ENCODE results near the gene ARHGEF16. TPM values are rescaled to one million over a fixed set of nuclear protein-coding genes. Genes with fewer than 3 reads are reported as not detected.

ARHGEF16 gene
- polyA plus RNA-seq, 3 donors = 1.2 to 9.0 (median 4.6) TPM

DNA sequence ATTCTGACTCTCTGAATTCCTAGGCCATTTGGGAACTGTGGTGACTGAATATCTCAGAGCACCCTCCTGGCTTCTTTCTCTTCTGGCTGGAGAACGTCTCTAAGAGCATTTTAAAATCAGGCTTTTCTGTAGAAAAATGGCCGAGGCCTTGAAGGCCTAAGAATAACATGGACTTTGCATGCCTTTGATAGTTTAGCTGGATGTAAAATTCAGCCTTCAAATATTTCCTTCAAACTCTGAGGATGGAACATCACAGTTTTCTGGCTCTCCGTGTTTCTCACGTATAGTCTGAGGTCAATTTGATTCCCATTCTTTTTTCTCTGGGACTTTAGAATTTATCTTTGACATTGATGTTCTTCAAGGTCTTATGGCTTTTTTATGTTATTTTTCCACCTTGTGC is 34.0 kb downstream of the ARHGEF16 start:
- WGBS, 3 donors = 94 to 98% (median 97%) methylated on average over 4 of the region's 4 CpGs
- no peak overlapping the region for H3K27ac ChIP-seq (ENCODE audit: low read depth, low read length)

DNA sequence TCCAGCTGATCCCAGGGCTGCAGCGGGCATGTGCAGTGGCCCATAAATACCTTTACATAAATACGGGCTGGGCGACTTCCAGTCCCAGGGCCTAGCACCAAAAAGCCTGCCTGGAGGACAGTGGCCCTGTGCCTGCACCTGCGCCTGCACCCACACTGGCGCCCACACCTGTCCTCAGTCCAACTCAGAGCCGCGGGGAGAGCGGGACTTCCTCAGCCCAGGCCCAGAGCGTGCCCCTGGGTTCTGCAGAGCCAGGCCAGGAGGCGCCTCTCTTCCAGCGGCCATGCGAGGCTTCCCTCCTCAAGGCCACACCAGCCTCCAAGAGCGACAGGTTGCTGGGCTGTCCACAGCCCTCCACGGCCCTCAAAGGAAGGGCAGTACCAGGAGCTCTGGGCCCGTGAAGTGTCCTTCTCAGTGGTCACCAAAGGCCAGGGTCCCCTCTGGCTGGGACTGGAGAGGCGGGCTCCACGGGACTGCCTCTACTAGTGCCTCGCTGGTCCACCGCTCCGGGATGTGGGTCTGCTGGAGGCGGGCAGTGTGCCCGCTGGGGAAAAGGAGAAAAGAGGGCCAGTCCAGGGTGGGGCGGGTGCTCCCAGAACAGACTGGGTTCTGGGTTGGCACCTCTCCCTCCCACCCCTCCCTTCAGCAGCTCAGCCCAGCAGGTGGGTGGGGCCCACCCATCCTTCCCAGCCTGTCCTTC is 35.7 kb downstream of the ARHGEF16 start:
- 77 to 97% (median 92%) methylated on average over 20 to 23 of the region's 23 CpGs for WGBS, 3 donors

DNA sequence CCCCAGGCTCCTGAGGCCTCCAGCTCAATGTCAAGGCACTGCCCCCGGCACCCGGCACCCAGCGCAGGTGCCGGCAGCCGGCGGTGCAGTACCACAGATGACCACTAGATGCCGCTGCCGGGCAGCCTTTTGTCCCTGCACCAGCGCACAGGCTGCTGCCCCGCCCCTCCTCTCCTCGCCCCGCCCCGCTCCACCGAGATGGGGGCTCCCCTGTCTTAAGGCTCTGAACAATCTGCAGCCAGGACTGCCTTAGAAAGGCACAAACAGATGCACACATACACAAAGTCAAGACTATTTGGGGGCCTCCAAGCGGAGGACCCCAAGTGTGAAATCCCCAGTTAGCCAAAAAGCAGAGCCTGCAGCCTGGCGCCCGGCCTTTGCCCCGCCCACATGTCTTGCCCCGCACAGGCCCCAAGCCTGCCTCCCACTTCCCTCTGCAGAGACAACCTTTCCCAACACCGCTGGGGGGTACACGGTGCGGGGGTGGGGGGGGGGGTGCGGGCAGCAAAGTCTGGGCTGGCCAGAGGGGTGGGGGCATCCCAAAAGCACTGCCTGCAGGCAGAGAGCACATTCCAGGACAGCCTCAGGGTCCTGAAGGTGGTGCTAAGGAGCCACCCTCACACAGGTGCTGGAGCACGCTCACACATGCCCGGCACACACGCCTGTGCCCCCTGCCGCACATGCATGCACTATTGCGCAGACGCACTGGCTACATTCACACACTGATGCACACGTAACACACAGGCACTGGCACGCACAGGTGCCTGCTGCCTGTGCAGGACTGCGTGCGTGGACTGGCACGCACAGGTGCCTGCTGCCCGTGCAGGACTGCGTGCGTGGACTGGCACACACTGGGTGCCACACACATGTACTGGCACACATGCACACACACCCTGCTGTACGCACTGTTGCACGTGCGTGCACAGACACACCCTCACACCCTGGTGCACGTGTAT is 37.1 kb downstream of the ARHGEF16 start:
- WGBS, 3 donors = 37 to 41% (median 38%) methylated on average over 36 to 41 of the region's 41 CpGs
- H3K27ac ChIP-seq (ENCODE audit: low read depth, low read length) = no peak overlapping the region

More for the DNA sequence above, 35.7 kb downstream of the ARHGEF16 start:
- H3K27ac ChIP-seq (ENCODE audit: low read depth, low read length) = no peak overlapping the region

DNA sequence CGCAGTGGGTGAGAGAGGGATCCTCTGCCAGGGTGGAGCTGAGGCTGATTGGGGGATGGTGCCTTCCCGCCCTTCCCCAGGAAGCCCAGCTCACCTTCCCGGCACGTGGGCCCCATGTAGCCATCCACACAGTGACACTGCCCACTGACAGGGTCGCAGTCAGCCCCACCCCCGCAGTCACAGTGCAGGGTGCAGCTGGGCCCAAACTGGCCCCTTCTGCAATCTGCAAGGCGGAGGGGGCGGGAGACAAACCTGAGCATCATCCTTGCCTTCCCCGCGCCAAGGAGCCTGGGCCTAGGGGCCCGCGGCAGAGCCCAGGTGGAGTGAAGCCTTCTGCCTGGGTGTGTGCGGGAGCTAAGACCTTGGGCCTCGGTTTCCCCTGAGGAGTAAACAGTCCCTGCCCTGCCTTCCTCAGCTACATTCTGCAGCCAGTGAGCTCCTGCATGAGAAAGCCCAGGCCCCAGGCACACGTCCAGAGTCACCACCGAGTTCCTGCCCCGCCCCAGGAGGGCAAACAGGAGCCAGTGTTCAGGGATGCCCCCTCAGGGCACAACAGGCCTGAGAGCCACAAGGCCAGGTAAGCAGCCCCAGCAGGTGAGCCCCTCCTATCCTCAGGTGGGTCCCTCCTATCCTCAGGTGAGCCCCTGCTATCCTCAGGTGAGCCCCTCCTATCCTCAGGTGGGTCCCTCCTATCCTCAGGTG is 38.2 kb downstream of the ARHGEF16 start:
- 83 to 86% (median 85%) methylated on average over 17 of the region's 17 CpGs for WGBS, 3 donors
- no peak overlapping the region for H3K27ac ChIP-seq (ENCODE audit: low read depth, low read length)

DNA sequence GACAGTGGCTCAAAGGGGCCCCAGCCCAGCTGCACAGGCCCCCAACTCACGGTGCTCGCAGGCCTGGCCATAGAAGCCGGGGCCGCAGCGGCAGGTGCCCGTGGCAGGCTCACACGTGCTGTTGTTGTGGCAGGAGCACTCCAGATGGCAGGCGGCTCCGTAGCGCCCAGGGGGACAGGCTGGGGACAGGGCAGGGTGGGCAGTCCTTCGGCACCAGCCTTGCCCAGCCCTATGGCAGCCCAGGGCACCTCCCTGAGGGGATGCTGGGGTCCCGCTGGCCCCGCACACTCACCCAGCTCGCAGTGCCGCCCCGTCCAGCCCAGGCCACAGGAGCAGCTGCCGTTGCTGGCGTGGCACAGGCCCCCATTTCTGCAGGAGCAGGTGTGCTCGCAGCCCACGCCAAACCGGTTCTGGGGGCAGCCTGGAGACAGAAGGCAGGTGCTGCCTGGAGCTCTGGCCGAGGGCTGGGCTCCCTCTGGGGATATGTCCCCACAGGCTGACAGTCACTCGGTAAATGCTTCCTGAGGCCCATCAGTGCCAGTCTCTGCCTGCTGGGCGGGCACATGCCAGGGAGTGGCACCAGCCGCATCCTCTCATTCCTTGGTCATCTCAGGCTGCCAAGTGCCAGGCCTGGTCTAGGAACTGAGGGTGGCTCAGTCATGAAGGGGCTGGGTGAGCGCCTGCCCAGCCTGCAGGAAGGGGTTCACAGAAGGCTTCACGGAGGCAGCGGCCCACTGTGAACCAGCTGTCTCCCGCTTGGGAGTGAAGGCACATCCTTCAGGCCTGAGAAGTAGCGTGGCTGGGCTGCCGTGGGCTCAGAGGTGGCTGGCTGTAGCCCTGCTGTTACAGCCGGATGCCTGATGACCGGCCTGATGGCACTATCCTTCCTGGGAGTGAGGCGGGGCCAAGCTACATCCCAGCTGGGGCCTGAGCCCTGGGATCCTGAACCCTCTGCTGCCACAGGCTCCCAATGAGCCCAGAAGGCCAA is 40.1 kb downstream of the ARHGEF16 start:
- no peak overlapping the region for H3K27ac ChIP-seq (ENCODE audit: low read depth, low read length)
- 85 to 93% (median 91%) methylated on average over 32 to 34 of the region's 34 CpGs for WGBS, 3 donors

DNA sequence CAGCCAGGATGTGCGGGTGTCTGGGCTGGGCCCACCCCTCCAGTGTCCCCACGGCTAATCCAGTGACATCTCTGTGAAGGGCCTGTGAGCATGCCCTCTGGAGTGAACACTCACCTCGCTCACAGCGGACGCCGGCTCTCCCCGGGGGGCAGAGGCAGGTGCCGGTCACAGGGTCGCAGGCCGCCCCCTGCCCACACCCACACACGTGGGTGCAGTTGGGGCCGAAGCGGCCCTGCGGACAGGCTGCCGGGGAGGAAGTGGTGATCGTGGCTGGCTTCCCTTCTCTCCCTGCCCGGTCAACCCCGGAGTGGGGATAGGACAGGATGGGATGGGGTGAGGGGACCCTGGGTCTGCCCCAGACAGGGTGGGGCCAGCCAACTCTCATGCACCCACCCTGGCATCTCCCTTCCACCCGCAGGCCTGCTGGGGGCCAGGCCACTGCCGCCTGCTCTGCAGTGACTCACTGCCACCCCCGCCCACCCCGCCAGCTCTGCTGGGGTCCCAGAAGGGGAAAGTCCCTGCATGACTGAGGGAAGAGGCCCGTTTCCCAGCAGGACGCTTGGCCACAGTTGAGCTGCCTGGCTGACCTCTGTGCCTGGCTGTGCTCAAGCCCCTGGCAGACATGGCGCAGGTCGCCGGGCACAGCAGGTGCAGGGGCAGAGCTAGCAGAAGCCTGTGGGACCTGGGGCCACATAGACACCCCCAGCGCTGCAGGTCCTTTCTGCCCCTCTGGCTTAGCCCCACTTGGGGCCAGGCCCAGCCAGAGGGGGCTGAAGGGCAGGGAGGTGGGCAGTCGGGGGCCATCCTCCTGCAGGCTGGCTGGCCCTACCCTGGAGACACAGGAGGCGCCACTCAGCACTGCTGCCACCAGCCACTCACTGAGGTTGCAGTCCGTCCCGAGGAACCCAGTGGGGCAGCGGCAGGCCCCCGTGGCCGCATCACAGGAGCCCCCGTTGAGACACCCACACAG is 41.6 kb downstream of the ARHGEF16 start:
- no peak overlapping the region for H3K27ac ChIP-seq (ENCODE audit: low read depth, low read length)
- WGBS, 3 donors = 73 to 86% (median 78%) methylated on average over 33 to 36 of the region's 36 CpGs

GRCh38 chr1:3496916-3497315 is 42.5 kb downstream of the ARHGEF16 start:
- H3K27ac ChIP-seq (ENCODE audit: low read depth, low read length) = no peak overlapping the region

DNA sequence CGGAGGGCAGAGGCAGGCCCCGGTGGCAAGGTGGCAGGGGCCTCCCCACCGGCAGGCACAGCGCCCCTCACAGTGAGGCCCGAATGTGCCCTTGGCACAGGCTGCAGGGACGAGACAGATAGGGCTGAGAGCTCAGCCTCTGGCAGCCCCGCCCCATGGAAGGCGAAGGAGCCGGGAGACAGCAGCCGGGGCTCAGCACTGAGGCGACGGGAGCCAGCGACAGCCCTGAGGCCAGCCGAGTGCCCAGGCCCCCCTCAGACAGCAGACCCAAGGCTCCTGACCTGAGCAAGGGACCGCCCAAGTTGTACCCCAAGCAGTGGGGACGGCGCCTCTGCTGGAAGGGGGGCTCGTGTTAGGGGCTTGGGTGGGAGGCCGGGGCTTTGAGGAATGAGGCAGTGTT is 43.1 kb downstream of the ARHGEF16 start:
- no peak overlapping the region for H3K27ac ChIP-seq (ENCODE audit: low read depth, low read length)
- WGBS, 3 donors = 79 to 82% (median 80%) methylated on average over 18 to 19 of the region's 19 CpGs

More at GRCh38 chr1:3496916-3497315, 42.5 kb downstream of the ARHGEF16 start:
- 88 to 94% (median 92%) methylated on average over 18 to 20 of the region's 20 CpGs for WGBS, 3 donors

DNA sequence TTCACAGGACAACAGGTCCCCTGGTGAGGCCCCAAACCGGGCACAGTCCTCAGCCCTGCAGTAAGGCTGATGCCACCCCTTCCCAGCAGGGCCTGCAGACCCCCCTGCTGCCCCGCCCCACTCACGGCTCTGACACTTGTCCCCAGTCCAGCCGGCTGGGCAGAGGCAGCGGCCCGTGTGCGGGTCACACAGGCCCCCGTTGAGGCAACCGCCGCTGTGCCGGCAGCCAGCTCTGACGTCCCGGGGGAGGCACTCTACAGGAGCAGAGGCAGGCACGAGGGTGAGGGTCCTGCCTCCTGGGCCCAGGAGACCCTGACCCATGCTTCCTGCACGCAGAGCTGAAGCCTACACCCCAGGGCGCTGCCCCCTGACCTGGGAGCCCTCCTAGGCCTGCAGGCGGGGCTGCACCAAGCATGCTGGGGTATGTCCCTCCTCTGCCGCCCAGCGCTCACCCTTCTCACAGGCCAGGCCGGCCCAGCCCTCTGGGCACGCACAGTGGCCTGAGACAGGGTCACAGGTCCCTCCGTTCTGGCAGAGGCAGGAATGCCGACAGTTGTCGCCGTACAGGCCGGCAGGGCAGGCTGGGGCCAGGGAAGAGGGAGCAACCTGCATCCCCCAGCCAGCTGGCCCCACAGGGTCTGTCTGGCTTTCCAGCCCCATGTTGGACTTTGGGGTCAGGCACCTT is 43.9 kb downstream of the ARHGEF16 start:
- no peak overlapping the region for H3K27ac ChIP-seq (ENCODE audit: low read depth, low read length)
- 82 to 85% (median 85%) methylated on average over 23 to 26 of the region's 26 CpGs for WGBS, 3 donors

- WGBS, 3 donors = 68 to 95% (median 89%) methylated on average over 8 of the region's 8 CpGs
- no peak overlapping the region for H3K27ac ChIP-seq (ENCODE audit: low read depth, low read length)
Observed at GRCh38 chr1:3498986-3499385, 44.5 kb downstream of the ARHGEF16 start.

GRCh38 chr1:3499611-3500010 is 45.1 kb downstream of the ARHGEF16 start:
- WGBS, 3 donors = 84 to 93% (median 88%) methylated on average over 21 to 22 of the region's 22 CpGs
- H3K27ac ChIP-seq (ENCODE audit: low read depth, low read length) = no peak overlapping the region

- no peak overlapping the region for H3K27ac ChIP-seq (ENCODE audit: low read depth, low read length)
- 88 to 90% (median 89%) methylated on average over 32 of the region's 32 CpGs for WGBS, 3 donors
Observed at GRCh38 chr1:3500265-3500835, 45.9 kb downstream of the ARHGEF16 start.

DNA sequence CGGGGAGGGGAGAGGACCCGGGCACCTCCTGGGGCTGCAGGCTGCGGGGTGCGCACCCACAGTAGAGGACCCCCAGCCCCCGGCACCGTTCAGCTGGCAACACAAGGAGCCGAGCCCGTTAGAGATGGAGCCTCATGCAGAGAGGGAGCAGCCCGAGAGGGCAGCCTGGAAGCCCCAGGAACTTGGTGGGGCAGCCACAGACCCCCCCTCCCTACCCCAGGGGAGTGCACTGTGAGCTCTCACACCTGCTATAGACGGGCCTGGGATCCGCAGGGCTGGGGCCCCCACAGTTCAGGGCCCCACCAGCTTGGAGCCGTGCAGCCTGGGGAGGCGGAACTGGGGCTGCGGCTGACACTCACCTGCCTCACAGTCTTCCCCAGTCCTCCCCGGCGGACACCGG is 47.0 kb downstream of the ARHGEF16 start:
- H3K27ac ChIP-seq (ENCODE audit: low read depth, low read length) = no peak overlapping the region
- WGBS, 3 donors = 77 to 86% (median 80%) methylated on average over 11 to 17 of the region's 17 CpGs

DNA sequence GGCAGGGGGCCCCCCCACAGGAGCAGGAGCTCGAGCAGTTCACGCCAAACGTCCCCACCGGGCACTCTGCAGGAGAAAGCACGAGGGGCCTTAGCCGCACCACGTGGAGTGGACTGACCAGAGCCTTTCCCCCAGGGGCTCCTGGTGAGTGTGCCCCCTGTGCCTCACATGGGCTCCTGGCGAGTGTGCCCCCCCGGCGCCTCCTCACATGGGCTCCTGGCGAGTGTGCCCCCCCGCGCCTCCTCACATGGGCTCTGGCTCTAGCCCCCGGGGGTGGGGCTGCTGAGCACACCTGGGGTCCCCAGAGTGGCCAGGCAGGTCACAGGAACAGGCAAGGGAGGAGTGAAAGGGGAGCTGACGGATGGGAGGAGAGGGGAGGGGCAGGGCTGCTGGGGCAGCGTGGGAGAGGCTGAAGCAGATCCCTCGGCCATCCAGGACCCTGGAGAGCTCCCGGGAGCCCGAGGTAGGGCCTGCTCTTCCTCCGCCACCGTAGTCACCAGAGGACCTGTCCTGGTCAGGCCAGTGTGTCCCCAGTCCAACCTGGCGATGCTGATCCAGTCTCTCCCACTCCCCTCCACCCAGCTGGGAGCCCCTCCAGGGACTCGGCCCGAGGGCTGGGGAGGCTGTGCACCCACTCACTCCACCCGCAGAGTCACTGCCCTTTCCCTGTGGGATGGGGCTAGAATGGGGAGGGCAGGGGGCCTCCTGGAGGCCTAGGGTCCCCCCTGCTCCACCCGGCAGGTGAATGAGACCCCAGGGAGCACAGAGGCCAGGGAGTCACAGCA is 47.6 kb downstream of the ARHGEF16 start:
- WGBS, 3 donors = 59 to 78% (median 68%) methylated on average over 25 to 26 of the region's 26 CpGs
- H3K27ac ChIP-seq (ENCODE audit: low read depth, low read length) = no peak overlapping the region
